Stimulated activated CD8-positive, alpha-beta memory T cell treated with anti-CD3 and anti-CD28 coated beads, Interleukin-4, amount 100 ng/mL, for 24 hours (primary cell): ENCODE results near the gene LACTB.

ENCODE experiments used
- DNase-seq: peaks from one replicate; pipeline ENCODE4 v3.0.0-alpha.2; 2020; ENCODE audit warnings: low read depth

LACTB gene

DNA sequence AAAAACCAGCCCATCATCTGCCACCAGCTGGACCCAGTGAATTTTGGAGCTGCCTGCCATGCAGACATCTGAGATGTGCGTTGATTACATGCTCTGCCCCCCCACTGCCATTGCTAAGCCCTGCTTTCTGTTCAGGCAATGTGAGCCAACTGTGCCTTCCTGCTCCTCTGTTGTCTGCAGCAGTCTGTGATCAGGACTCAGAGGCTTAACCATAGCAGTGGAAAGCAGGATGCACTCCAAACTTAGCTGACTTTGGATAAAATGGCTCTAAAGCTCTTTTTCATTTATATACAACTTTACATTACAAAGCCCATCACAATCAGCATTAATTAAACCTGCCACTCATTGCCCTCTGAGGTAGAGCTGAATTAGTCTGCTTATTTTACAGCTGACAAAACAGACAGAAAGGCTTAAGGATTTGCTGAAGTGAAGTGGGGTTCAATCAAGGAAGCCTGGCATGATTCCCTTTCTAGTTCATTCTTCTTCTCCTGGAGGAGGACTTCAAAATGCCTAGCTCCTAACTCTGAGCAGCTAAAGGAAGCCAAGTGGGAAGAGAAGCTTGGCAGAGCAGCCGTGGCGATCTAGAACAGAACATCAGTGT is 51.3 kb downstream of the LACTB start:
- DNase-seq, result no peak

DNA sequence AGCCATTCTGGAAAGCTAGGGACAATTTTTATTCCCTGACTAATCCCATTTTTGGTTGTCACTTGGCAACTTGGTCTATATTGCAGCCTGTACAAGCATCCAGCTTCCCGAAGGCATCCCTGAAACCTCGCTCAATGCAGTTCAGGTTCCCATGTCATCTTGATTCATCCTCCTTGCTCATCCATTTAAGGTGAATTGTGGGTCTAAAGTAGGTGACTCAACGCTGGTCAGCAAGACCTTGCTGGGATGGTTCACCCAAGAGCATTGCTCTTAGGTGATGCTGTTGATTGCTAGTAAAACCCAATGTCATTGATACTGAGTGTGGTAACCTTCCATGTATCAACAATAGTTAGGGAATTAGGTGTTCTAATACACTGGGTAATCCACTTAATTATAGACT is 54.6 kb downstream of the LACTB start:
- no peak for DNase-seq

DNA sequence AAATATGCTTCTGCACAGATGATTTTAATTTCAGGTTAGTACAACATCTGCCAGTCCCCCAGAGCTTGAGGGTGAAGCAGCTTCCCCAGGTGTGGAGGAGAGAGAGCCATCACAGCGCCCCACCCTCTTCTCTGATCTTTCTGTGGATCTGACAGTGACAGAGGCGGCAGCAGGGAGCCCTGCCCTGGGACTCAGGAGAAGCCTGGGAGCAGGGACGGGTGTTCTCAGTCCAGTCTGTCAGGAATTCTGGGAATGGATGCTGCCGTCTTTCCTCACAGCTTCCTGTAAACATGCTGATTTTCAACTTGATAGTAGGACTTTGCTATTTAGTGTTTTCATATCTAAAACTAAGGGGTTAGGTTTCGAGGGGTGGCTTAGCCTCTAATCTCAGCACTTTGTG is 56.4 kb downstream of the LACTB start:
- no peak for DNase-seq

DNA sequence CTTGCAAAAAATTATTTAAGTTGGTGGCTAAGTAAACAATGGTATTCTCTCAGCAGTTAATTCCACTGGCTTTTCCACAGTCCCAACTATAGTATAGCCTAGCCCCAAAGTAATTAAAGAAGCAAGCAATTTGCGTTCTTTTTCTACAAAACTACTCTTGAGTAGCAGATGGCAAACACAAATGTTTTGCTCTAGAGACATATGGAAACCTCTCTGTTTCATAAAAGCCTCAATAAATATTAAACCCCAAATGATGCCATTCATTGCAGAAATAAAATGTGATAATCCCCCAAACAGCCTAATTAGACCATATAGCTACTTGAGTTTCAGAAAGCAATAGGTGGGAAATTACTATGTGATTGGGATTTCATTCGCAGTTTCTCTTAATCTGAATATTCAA is 59.1 kb downstream of the LACTB start:
- DNase-seq, result no peak

DNA sequence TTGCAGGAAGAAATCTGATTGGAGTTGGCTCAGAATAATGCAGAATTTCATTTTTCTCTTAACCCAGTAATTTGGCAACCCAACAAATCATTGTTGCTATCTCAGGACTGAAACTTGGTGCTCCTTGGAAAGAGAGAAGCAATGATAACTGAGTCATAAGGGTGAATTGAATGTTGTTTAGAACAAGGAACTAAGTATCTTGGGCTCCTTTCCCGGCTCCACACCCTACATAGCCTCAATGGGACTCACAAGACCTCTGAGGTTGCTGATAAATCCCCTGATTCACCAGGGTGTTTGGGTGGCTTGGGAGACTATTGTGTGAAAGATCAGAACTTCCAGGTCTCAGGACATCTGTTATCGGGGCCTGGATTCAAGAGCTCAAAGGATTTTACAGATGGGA is 60.0 kb downstream of the LACTB start:
- DNase-seq, result no peak

DNA sequence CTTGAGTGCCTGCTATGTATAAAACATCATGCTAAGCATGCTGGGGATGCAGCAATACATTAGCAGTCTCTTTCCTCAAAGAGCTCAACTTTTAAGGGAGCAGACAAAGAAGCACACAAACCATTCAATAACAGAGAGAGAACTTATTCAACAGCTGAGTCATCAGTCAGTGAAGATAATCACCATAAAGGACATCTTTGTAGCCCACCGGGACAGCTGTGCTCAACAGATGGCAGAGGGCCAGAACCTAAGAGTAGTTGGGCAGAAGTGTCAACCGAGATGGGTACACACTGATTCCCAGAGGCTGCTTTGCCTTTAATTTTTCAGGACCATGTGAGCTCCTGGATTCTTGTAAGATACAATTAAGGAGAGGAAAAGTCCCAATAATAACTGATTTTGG is 63.5 kb downstream of the LACTB start:
- DNase-seq, result no peak

DNA sequence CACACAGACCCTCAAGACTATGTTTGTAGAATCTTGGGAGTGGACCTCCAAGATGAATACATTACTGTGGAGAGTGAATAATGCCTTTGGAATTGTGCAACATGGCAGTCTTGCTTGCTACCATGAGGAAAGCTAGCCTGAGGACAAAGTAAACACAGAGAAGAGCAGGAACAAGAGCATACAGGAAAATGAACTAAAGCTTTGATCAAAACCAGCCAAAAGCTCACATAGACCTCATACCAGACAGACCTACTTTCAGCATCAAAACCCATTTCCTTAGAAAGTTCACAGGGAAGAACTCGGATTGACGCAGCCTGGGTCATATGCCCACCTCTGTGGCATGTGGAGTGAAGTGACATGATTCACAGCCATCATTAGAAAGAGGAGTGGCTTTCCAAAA is 64.4 kb downstream of the LACTB start:
- no peak for DNase-seq

DNA sequence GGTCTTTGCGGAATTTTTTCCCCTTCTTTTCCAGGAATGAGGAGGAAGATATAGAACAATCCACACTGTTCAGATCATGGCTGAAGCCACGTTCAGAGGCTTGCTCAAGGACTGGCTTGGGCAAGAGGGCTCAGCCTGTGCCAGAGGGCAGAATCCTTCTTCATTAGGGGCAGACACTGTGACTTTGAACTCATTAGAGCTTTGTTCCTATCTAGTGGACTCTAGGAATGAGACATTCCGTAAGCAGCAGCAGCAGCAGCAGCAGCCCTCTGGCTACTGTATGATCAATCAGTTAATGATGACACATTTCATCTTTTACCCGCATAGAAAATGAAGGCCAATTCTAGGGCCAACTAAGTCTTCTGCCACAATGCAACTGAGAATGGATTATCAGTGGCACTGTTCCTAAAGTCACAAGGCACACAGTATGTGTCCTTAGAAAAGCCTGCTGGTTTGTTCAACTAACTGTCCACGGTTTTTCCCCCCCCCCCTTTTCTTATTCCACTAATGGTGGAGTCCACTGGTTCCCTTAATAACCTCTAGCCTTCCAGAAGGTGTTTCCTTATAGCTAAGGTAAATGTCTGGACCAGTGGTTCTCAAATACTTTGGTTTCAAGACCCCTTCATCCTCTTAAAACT is 66.0 kb downstream of the LACTB start:
- DNase-seq, result no peak

DNA sequence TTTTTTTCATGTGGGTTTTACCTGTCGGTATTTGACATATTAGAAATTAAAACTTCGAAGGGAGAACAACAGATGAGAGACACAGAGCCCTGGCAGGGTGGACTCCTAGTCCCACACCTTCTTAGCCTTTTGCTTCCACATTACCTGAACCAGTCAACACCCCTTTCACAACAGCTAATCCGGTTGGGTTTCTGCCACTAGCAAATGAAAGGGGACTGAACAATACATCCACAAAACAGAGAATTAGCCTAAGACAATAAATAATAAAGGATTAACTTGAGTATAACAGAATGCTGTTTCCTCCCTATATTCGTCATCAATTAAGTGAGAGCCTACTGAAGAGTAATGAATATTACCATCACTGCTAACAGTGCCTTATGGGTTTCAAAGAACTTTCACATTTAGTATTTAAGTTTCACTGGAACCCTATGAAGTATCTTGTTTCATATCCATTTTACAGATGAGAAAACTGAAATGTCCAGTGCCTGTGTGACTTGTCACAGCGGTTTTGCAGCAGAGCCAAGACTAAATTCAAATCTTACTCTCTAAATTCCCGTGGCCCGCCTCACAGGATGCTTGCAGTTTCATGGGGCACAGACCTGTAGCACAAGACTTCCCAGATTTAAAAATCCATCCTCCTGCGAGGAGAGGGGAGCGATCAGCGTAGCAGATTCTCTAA is 66.7 kb downstream of the LACTB start:
- DNase-seq, result no peak

DNA sequence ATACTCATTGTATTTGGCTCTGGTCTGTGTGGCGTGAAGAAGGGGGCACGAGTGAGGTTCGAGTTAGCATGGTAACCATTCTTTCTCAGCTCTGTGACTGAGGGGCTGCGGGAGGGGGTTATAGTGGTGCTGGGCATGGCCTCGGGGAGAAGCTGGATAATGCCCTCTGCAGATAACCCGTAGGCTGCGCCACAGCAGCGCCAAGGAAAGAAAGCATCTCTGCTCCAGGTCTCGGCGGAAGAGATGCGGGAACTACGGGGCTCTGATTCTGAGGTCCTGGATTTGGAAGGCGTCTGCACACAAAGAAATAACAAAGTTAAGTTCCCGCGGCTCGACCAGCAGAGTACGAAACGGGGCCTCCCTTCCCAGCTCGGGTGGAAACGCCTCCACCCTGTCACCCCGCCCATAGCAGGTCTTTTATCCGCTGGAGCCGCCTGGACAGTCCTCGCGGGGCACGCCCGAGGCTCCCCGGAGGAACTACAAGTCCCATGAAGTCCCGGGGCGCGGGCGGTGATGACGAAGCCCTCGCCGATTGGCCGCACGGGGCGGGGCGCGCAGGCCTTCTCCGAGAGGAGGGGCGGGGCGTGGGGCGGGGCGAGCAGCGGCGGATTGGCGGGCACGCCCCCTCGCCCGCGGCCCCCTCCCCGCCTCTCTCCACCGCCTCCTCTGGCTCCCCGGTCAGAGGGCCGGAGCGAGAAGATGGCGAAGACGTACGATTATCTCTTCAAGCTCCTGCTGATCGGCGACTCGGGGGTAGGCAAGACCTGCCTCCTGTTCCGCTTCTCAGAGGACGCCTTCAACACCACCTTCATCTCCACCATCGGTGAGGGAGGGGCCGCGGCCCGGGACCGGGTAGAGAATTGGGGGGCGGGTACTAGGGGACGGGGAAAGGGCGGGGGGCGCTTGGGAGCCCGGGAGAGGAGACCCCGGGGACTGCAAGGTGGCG is 67.5 kb downstream of the LACTB start, which contains the start of gene RAB8B:
RAB8B (plus strand) TSS at position 681 of the 946 bp plus-strand sequence; CDS start at position 700, 19 bp downstream.
- DNase-seq, result peak; percentile 99

DNA sequence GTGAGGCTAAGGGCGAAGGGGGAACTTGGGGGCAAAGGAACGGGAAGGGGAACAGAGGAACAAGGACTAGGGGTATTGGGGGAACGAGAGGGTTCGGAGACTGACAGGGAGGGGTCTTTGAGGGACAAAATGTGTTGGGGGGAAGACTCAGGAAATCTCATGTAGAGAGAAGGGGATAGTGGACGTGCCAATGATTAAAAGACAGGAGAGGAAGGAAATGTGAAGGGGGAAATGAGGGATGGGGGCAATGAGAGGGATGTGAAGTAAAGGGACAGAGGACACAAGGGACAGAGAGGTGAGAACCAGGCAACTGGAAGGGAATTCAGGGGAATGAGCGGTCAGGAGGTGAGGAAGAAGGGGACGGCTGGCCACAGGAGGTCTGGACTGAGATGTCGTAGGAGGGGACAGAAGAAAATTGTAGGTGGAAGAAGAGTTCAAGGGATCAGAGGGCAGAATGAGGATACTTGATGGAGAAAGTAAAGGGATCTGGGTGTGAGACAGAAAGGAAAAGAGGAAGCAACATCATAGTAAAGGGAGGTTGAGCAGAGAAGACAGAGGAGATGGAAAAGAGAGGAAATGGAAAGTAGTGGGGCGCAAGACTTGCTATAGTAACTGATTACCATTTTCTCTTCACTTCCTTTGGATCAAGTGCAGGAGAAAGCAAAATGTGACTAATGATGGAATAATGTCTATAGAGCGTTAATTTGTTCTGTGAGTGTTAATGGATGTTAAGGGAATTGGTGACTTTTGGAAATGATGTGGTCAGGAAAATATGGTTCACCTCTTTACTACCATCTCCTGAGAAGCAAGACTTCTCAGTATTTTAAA is 68.5 kb downstream of the LACTB start:
- no peak for DNase-seq

DNA sequence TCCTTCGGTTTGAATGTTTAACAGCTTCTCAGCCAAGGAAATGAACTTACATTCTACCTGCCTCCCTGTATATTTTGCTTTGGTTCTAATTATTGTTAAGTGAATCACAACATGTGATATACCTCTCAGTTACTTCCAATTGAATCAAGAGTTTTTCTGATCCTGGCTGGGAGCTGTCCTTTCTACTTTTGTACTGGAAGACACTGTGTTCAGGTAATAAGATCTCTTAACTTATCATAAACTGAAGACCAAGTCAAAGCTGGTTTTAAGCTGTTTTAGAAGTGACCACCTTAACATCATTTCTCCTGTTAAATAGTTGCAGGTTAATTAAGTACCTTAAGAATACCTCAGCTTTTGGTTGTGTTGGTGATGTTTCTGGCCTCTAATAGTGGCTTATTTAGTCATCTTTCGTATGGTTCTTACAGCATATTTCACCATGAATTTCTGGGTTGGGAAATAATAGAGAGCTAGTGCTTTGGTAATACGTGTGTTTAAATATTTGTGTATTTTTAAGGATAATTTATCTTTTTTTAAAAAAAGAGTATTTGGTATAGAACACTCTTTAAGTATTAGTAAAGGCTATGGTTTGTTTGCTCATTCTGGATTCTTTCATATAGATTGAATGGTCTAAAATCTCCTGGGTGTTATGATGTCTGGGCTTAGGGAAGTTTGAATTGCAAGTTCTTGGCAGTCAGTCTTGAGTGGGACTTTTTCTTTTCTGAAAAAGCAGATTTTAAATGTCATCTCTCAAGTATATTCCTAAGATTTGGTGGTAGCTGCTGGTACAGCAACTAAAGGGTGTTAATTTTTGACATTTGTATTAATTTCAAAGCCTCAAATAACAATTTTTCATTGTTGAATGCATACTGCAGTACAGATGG is 69.3 kb downstream of the LACTB start:
- DNase-seq, result no peak
